Colon (tissue), 2 donors: ENCODE measurements around the gene SBF2.
A peak's percentile ranks its signal among the peaks of the same experiment; 100 is the strongest.
"Not testable (repeated sequence)": the region's sequence is repeated elsewhere in the genome, so short reads cannot be mapped to it uniquely, and the experiment has no call there.

ENCODE experiments used
- FAIRE-seq: peaks from 2 replicates; lab custom pipeline; 2012; peaks lifted over from hg19 to GRCh38; lab: Jason Lieb, UNC
- donor health status: control.
- donor health status: control.

SBF2 gene

GRCh38 chr11:10114593-10115404 lies 179.2 kb downstream of the SBF2 start:
- no peak for FAIRE-seq

DNA sequence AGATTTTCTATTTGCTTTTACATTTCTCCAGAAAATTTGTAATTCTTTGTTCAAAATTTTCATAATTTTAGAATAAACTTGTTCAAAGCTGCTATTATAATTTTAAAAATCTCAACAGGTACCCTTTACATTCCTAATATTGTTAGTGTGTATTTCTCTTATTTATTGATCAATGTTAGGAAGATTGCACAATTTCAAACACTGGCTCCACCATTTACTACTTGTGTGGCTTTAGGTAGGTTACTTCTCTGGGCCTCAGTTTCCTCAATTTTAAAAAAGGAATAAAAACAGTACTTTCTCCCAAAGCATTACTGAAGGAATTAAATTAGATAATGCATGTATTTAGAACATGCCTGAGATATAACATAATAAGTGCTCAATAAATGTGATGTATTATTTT lies 180.2 kb downstream of the SBF2 start:
- no peak for FAIRE-seq

DNA sequence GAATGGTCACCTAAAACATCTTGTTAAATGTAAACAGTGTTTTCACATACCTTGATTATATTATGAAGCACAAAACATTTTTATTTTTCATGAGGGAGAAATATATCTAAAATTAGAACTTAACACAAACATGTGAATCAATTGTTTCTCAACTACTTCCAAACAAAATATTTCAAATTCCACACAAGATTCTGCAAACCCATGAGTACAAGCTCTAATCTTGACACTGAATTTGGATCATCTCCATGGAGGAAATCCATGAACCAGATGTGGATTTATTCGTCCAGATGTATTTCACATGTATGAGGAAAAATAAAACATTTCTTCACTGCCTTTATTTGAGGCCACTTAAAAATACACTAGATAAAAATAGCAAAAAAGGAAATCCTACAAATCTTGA lies 184.2 kb downstream of the SBF2 start:
- no peak for FAIRE-seq

DNA sequence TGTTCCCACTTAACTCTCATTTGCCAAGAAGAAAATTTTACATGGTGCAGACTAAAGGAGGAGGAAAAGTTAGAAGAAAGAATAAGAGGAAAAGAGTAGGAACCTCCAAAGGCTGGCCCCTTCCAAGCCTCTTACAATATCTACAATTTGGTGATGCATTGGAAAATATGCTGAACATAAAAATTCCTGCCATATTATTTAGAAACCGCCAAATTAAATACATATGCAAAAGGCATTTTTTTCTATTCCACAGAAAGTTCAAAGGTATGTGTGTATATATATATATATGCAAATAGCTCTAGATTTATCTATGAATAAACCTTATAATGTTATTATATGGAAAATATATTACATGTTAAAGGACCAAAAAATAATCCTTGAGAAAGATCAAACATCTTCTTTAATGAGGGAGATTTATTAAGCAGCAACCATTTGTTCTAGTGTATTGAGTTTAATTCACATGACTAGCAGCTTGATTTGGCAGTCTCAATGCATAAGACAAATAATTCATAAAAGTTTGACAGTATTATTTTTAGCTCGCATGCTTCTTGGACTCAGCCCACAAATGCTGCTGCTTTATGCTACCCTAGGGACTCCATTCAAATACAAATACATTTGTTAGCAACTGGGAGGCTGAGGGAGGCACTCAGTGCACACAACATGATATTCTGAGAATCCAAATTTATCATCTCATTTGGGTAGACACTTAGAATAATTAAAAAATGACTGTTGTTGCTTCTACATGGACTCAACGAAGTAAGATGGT lies 184.9 kb downstream of the SBF2 start:
- FAIRE-seq: no peak

GRCh38 chr11:10107497-10107896 lies 186.5 kb downstream of the SBF2 start:
- no peak for FAIRE-seq

DNA sequence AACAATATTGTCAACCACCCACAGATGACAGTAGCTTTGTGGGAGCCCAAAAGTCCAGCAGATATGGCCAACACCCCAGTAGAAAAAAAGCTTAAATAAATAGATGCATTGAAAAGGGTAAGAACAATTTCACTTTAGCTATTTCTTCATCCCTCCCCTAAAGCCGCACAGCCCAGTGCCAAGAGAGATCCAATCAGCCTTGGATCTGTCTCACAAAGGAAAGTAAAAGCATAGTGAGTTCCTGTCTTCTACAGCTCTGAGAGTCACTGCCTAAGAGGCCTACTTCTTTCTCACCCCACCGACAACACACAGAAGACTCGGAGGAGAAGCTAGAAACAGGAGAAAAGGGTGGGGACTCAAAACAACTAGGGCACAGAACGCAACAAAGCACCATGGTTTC lies 196.4 kb downstream of the SBF2 start:
- FAIRE-seq: no peak

DNA sequence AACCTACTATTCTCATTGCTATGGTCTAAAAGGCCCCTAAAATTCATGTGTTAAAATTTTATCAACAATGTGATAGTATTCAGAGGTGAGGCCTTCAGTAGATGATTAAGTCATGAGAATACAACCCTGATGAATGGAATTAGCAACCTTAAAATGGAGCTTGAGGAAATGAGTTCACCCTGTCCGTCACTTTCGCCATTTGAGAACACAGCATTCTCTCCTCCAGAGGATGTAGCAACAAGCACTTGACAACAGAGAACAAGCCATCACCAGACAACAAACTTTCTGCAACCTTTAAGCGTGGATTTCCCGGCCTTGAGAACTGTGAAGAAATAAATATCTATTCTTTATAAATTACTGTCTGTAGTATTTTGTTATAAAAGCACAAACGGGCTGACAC lies 197.0 kb downstream of the SBF2 start:
- FAIRE-seq: no peak

- FAIRE-seq: no peak
Observed at GRCh38 chr11:10095412-10096208, 198.4 kb downstream of the SBF2 start.

DNA sequence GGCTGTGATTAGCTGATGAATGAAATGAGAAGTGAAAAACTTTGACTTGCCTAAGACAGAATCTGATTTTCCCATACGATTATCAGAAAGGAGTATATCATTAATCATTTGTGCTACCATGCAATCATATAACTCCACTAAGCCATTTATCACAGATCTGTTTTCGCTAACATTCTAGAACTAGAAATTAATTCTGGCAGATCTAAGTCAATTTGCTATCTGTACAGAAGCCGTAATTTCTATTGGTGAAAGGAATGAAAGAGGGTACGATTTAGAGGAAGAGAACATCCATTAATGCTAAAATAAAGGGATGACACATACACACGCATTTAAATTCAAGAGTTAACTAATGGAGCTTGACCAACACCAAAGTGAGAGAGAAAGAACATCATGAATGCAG lies 201.6 kb downstream of the SBF2 start:
- FAIRE-seq: no peak

GRCh38 chr11:10091314-10092045 lies 202.5 kb downstream of the SBF2 start:
- FAIRE-seq: no peak

DNA sequence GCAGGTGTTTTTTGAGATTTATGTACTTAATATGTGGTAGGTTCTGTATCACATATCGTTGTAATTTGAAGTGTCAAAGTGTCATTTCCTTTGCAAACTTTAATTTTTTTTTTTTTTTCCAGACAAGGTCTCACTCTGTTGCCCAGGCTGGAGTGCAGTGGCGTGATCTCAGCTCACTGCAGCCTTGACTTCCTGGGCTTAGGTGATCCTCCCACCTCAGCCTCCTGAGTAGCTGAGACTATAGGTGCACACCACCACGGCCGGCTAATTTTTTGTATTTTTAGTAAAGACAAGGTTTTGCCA lies 206.1 kb downstream of the SBF2 start:
- not testable (repeated sequence) for FAIRE-seq

- no peak for FAIRE-seq
Observed at GRCh38 chr11:10087186-10087922, 206.7 kb downstream of the SBF2 start.

DNA sequence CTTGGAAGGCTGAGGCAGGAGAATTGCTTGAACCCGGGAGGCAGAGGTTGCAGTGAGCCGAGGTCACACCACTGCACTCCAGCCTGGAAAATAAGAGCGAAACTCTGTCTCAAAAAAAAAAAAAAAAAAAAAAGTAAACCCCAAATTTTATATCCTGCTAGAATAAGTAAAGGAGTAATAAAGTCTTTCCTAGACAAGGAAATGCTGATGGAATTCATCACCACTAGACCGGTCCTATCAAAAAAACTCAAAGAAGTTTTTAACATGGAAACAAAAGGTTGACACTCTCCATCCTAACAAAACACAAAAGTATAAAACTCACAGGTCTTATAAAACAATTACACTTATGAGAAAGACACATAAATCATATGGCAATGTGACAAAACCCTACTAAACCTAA lies 213.9 kb downstream of the SBF2 start:
- FAIRE-seq: no peak

GRCh38 chr11:10076458-10077141 lies 217.4 kb downstream of the SBF2 start:
- FAIRE-seq: no peak

GRCh38 chr11:10075141-10075540 lies 218.9 kb downstream of the SBF2 start:
- FAIRE-seq: no peak

DNA sequence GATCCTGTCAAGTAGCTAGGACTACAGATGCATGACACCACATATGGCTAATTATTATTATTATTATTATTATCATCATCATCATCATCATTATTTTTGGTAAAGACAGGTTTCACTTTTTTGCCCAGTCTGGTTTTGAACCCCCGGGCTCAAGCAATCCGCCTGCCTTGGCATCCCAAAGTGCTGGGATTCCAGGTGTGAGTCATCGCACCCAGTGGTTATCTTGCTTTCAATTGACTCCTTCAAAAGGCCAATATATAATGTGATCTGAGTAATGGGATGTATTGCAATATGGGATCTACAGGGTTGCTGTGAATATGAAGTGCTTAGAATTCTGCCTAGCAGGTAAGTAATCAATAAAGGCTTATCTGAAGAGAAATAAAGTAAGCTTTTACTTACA lies 221.2 kb downstream of the SBF2 start:
- FAIRE-seq: no peak

DNA sequence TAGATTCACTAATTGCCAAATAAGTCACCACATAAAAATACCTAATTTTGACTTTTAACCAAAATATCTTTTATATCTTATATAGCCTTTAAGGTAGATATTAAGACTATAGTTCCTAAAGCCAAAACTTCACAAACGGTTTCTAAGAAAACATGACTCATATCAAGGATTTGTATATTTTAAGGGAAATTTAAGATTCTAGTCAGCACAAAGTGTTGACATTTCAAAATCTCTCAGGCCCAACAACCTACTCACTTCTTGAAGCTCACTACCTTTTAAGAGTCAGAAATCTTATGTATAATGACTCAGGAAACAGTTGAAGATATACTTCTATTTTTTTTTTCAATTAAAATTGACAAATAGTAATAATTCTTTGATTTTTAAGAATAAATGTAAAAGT lies 221.9 kb downstream of the SBF2 start:
- no peak for FAIRE-seq

GRCh38 chr11:10067629-10068300 lies 226.3 kb downstream of the SBF2 start:
- FAIRE-seq: no peak

DNA sequence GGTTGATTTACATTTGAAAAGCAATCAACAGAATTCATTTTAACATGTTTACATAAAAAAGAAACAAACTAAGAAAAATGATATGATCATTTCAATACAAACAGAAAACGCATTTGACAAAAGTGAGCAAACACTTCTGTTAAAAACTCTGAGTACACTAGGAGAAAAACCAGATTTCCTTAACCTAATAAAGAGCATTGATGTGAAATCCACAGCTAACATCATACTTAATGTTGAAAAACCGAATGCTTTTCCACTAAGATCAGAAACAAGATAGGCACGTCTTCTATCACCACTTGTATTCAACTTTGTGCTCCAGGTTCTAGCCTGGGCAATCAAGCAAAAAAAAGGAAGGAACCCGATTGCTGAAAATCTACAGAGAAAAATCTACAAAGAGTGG lies 227.6 kb downstream of the SBF2 start:
- FAIRE-seq: no peak

DNA sequence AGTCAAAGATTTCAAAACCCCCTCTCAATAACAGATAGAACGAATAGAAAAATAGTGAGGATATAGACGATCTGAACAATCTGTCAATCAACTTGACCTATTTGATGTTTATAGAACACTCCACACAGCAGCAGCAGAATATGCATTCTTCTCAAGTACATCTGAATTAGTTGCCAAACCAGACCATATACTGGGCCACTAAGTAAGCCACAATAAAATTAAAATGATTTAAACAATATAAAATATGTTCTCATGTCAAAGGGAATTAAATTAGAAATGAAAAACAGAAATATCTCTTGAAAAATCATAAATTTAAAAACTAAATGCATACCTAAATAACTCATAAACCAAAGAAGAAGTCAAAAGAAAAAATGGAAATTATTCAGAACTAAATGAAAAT lies 229.2 kb downstream of the SBF2 start:
- peak; percentile 14 for FAIRE-seq
